Astrocyte (in vitro differentiated cells and primary cell): ENCODE data around the gene FES. TPM values are rescaled to one million over a fixed set of nuclear protein-coding genes. Genes with fewer than 3 reads are reported as not detected.

Experiments used
- DNase-seq: peaks from one replicate; pipeline ENCODE4 v3.0.0-alpha.2; 2010; ENCODE audit warnings: low read depth
- FAIRE-seq: peaks from 2 replicates; lab custom pipeline; 2011; peaks lifted over from hg19 to GRCh38; lab: Jason Lieb, UNC
- H2AFZ ChIP-seq: 2 replicates; pipeline ENCODE4 v1.6.0; 2012; ENCODE audit warnings: low read depth, low read length, inconsistent platforms
- H3K27ac ChIP-seq: 2 replicates; pipeline ENCODE4 v1.5.1; 2011; ENCODE audit warnings: low read depth, low read length, inconsistent platforms
- H3K27me3 ChIP-seq: 2 replicates; pipeline ENCODE4 v1.6.0; 2011; ENCODE audit warnings: low read length, inconsistent platforms; ENCODE audit not compliant: insufficient read depth
- H3K36me3 ChIP-seq: 2 replicates; pipeline ENCODE4 v1.5.1; 2011; ENCODE audit warnings: low read length, inconsistent platforms; ENCODE audit not compliant: insufficient read depth
- H3K4me1 ChIP-seq: 2 replicates; pipeline ENCODE4 v1.5.1; 2011; ENCODE audit warnings: low read length, inconsistent platforms; ENCODE audit not compliant: insufficient read depth
- H3K4me2 ChIP-seq: 2 replicates; pipeline ENCODE4 v1.6.0; 2012; ENCODE audit warnings: low read length, inconsistent platforms
- H3K4me3 ChIP-seq: 2 replicates; pipeline ENCODE4 v1.5.1; 2011; ENCODE audit warnings: low read depth, mild to moderate bottlenecking, low read length, inconsistent platforms; ENCODE audit not compliant: insufficient read depth
- H3K79me2 ChIP-seq: 2 replicates; pipeline ENCODE4 v1.6.0; 2012; ENCODE audit warnings: mild to moderate bottlenecking, low read length, inconsistent platforms; ENCODE audit not compliant: insufficient read depth
- H3K9ac ChIP-seq: 2 replicates; pipeline ENCODE4 v1.6.0; 2012; ENCODE audit warnings: mild to moderate bottlenecking, low read length, inconsistent platforms
- H3K9me3 ChIP-seq: 2 replicates; pipeline ENCODE4 v1.5.1; 2012; ENCODE audit warnings: low read depth, mild to moderate bottlenecking, low read length, inconsistent platforms; ENCODE audit not compliant: insufficient read depth
- H4K20me1 ChIP-seq: 2 replicates; pipeline ENCODE4 v1.6.0; 2012; ENCODE audit warnings: low read length, inconsistent platforms; ENCODE audit not compliant: insufficient read depth
- H3K27ac Mint-ChIP-seq: one replicate; pipeline ENCODE4 v1.8.0; 2021; ENCODE audit warnings: mild to moderate bottlenecking, mixed read lengths; ENCODE audit not compliant: unreplicated experiment
- H3K27me3 Mint-ChIP-seq: one replicate; pipeline ENCODE4 v1.8.0; 2021; ENCODE audit warnings: low read depth, mixed read lengths; ENCODE audit not compliant: unreplicated experiment
- H3K36me3 Mint-ChIP-seq: one replicate; pipeline ENCODE4 v1.8.0; 2021; ENCODE audit warnings: low read depth, mixed read lengths; ENCODE audit not compliant: unreplicated experiment
- H3K4me1 Mint-ChIP-seq: one replicate; pipeline ENCODE4 v1.8.0; 2021; ENCODE audit warnings: low read depth, mixed read lengths; ENCODE audit not compliant: unreplicated experiment
- H3K4me3 Mint-ChIP-seq: one replicate; pipeline ENCODE4 v1.8.0; 2021; ENCODE audit warnings: mild to moderate bottlenecking, moderate library complexity, mixed read lengths; ENCODE audit not compliant: unreplicated experiment
- H3K9me3 Mint-ChIP-seq: one replicate; pipeline ENCODE4 v1.8.0; 2021; ENCODE audit warnings: mild to moderate bottlenecking, mixed read lengths; ENCODE audit not compliant: unreplicated experiment
- CTCF ChIP-seq: IDR thresholded peaks from 2 replicates; pipeline ENCODE4 v1.5.1; 2011; ENCODE audit warnings: low read depth, mild to moderate bottlenecking, inconsistent platforms, low read length, moderate library complexity; ENCODE audit not compliant: insufficient read depth
- EZH2 ChIP-seq: IDR thresholded peaks from 2 replicates; pipeline ENCODE4 v1.6.1; 2012; ENCODE audit warnings: mild to moderate bottlenecking, low read length, inconsistent platforms; ENCODE audit not compliant: insufficient read depth
- total RNA-seq: library from RNA; stranded (reverse); gene quantifications from 2 replicates; pipeline ENCODE4 v1.2.1, GENCODE V29; 2021

Gene FES
- total RNA-seq, 1 donor from 2014 or later, result 7.2 TPM

- H3K4me2 ChIP-seq, result no peak overlapping the region
- no peaks in the 10 kb centered on the region for H4K20me1 ChIP-seq
- H3K4me3 ChIP-seq, result no peak overlapping the region
- H3K27me3 ChIP-seq, result no peaks in the 10 kb centered on the region
- no peak for TF ChIP-seq CTCF
- TF ChIP-seq EZH2, result no peak
- no peak for FAIRE-seq
- H3K4me1 ChIP-seq, result peaks cover 2% of the 10 kb centered on the region
- Mint-ChIP-seq H3K9me3 (no peaks in the 10 kb centered on the region), H3K27ac (no peak overlapping the region), H3K4me3 (no peak overlapping the region), H3K36me3 (peaks cover 15% of the 10 kb centered on the region), H3K27me3 (peaks cover 3% of the 10 kb centered on the region), H3K4me1 (peaks cover 7% of the 10 kb centered on the region)
- H3K9ac ChIP-seq, result no peak overlapping the region
- DNase-seq, result no peak
- H3K79me2 ChIP-seq, result no peaks in the 10 kb centered on the region
- H3K9me3 ChIP-seq, result no peaks in the 10 kb centered on the region
- H3K27ac ChIP-seq, result no peak overlapping the region
- H3K36me3 ChIP-seq, result no peaks in the 10 kb centered on the region
- H2AFZ ChIP-seq, result no peak overlapping the region
Measured at GRCh38 chr15:90910441-90911301, 26.4 kb downstream of the FES start.

- H3K36me3 Mint-ChIP-seq, result peaks cover 12% of the 10 kb centered on the region
- no peak overlapping the region for H3K27ac Mint-ChIP-seq
- Histone ChIP-seq H3K4me2 (no peak overlapping the region), H3K36me3 (no peaks in the 10 kb centered on the region), H4K20me1 (no peaks in the 10 kb centered on the region), H3K79me2 (no peaks in the 10 kb centered on the region), H3K27me3 (no peaks in the 10 kb centered on the region), H3K27ac (no peak overlapping the region), H3K4me3 (no peak overlapping the region), H2AFZ (no peak overlapping the region), H3K4me1 (peaks cover 7% of the 10 kb centered on the region), H3K9ac (no peak overlapping the region), H3K9me3 (no peaks in the 10 kb centered on the region)
- H3K4me3 Mint-ChIP-seq, result no peak overlapping the region
- peaks cover 12% of the 10 kb centered on the region for H3K4me1 Mint-ChIP-seq
- H3K27me3 Mint-ChIP-seq, result no peaks in the 10 kb centered on the region
- no peaks in the 10 kb centered on the region for H3K9me3 Mint-ChIP-seq
- FAIRE-seq (no peak), DNase-seq (no peak)
- no peak for TF ChIP-seq EZH2
- no peak for TF ChIP-seq CTCF
Measured at GRCh38 chr15:90911302-90911623, 27.0 kb downstream of the FES start.
